IPS DF 4.7 (cell line): ENCODE measurements around the gene ELMO2.

ENCODE experiments used
- DNase-seq: peaks from one replicate; pipeline ENCODE4 v3.0.0-alpha.2; 2013; ENCODE audit warnings: low spot score; ENCODE audit errors: extremely low read depth

The ELMO2 gene

GRCh38 chr20:46353500-46354206 is 52.8 kb downstream of the ELMO2 start:
- DNase-seq = no peak

DNA sequence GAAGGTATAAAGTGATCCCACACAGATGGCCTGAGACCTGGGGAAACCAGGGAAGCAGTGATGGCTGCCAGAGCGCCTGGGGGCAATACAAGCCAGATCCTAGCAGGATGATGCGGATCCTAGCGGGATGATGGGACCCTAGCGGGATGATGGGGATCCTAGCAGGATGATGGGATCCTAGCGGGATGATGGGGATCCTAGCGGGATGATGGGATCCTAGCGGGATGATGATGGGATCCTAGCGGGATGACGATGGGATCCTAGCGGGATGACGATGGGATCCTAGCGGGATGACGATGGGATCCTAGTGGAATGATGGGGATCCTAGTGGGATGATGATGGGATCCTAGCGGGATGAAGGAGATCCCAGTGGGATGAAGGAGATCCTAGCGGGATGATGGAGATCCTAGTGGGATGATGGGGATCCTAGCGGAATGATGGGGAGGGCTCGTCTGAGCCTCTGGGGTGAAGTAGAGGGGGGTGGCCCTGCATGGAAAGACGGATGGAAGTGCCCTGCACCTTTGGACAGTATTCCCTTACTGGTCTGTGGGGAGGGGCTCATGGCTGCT is 54.0 kb downstream of the ELMO2 start:
- DNase-seq = no peak

- no peak for DNase-seq
These were observed 54.9 kb downstream of the ELMO2 start for GRCh38 chr20:46351357-46352058.

DNA sequence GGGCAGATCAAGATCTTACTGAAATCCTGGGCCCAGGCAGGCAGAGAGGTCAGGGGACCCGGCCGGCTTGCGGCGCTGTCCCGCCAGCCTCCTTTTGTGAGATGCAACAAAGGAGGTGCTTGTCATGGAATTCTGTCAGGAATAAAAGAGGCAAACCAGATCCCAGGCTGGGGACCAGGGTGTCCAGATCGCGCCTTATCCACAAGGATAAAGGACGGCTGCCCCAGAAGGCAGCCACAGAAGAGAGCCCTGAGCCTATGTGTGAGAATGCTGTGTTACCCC is 55.5 kb downstream of the ELMO2 start:
- no peak for DNase-seq

- no peak for DNase-seq
These were observed 56.0 kb downstream of the ELMO2 start for GRCh38 chr20:46350201-46350985.

DNA sequence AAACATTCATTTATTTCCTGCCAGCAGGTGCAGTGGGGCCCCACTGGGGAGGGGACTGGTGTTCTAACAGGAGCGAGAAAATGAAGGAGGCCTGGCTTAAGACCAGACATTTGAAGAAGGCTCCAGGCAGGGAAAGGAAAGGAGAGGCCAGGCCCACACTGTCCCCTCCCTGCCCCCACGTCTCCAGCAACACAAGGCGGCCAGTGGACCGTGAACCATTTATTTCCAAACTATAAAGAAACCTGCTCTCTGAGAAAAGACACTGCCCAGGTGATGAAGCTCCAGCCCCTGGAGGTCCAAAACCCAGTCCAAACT is 56.7 kb downstream of the ELMO2 start:
- DNase-seq = no peak

DNA sequence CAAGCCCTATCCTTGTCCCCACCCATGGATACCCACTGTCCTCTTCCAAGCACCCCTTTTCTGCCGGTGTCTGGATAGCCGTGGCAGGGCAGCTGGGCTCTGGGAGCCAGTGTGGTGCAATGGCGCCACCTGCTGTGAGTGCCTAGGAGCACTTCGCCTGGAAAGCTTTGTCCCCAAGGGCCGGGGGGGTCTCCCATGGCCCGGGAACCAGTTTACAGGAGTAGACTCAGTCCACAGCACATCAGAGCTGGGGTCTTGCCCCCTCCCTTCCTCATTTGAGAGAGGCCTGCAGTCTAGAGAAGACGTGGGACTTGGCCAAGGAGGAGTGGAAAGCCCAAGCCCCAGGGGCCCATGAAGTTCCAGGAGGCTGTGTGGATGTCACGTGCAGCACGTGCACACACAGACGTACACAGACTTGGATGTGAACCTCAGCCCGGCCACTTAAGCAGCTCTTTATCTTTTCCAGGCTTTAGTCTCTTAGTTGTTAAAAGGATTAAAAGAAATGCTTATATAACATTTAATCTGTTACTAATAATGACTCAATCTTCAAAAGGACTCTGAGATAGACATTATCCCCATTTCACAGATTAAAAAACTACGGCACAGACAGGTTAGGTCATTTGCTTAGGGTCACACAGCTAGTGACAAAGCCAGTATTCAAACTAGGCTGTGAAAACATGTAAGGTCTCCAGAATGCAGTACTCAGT is 57.2 kb downstream of the ELMO2 start:
- no peak for DNase-seq

- DNase-seq = no peak
These were observed 58.3 kb downstream of the ELMO2 start for GRCh38 chr20:46347841-46348803.

GRCh38 chr20:46346770-46347169 is 59.6 kb downstream of the ELMO2 start:
- DNase-seq = no peak

GRCh38 chr20:46344488-46345162 is 61.8 kb downstream of the ELMO2 start:
- no peak for DNase-seq

- no peak for DNase-seq
These were observed 62.4 kb downstream of the ELMO2 start for GRCh38 chr20:46343975-46344357.

GRCh38 chr20:46343348-46343974 is 63.0 kb downstream of the ELMO2 start:
- no peak for DNase-seq

DNA sequence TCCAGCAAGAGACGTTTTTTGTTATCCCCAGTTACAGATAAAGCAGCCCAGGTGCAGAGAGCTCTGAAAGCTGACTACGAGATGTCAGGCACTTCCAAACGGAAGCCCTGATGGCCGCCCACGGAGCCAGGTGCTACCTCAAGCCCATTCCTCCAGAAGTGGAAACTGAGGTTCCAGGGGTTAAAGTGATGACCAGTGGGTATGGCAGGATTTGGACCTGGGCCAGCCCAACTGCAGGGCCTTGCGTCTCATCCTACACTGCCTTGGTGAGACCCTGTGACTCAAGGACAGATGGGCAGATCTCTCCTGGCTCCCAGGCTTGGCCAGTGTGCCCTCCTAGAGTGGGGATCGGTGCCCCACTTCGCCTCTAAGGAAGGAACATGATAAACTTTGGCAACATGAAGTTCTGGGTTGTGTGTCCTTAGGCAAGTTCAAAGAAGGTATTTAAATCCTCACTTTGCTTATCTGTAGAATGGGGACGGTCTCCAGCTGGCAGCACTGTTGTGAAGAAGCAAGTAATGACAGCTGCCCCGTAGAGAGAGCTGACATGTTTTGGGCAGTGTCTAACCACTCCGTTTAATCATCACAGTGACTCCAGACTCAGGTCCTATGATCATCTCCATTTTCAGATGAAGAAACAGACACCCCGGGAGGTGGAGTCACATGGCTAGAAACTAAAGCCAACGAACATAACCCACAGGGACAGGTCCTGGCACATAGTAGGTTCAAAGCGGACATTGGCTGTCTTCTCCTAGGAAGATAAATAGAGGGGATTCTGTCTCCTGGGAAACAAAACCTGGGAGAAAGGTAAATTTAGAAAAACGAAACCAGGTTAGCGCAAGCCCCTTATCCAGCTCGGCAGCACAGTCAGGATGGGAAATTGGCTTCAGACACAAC is 63.7 kb downstream of the ELMO2 start:
- no peak for DNase-seq

- no peak for DNase-seq
These were observed 64.4 kb downstream of the ELMO2 start for GRCh38 chr20:46342010-46342378.

DNA sequence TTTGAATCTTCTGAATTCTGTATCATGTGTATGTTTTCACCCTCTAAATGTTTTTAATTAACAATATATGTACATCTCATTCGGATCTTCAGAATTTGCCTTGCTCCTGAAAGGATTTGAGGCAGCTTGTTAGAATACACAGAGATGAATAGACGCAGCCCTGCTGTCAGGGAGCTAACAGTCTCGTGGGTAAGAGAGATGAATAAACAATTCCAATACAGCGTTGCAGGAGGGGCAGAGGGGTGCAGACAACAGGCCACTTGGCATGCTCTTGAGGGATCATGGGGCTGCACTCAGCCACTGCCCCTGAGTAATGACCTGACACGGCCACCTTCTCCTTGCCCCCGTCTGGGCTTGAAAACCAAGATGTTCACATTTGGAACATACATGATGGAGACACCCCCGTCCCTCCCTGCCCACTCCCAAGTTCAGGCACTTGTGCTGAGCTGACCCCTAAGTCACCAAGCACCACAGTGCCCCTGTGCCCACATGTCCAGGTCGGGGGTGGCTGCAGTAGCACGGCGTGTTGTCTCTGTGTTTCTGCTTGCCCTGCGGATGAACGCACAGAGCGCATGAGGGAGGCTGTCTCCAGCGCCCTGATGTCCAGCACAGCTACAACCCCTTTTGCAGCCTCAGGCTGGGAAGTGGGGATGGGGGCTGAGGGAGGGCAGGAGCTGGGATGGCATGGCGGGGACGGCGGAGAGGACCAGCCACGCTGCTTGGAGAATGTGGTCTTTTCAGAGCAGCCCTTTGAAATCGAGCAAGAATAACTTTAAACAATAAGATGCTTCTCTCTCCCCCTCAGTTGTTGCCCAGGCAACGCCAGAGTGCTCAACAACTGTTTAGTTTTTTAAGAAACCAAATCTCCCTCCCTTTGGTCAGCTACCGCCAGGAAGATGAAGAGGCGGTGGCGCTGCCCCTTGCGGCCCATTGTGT is 65.1 kb downstream of the ELMO2 start:
- no peak for DNase-seq

GRCh38 chr20:46339037-46339436 is 67.4 kb downstream of the ELMO2 start:
- no peak for DNase-seq

DNA sequence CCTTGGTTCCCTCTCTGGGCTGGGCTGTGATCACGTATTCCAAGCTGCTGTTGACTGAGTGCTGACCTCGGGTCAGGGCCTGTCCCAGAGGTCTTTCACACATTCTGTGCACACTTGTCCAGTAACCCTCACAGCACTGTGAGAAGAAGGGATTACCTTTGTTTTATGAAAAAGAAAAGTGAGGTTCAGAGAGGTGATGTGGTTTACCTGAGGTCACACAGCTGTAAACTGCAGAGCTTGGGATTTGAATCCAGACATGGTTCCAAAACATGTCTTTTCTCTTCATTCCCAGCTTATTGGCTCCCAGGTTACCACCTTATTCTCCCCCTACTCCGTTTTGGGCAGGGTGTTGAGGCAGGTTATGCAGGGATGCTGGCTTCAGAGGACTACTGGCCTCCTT is 69.7 kb downstream of the ELMO2 start:
- no peak for DNase-seq
